HG03342 (cell line): Measurements from ENCODE around the gene PPIP5K1.

Experiments used
- ATAC-seq: cut with Tn5 transposase; IDR thresholded peaks from one replicate; pipeline ENCODE4 v1.9.1; 2021; ENCODE audit warnings: mild to moderate bottlenecking, moderate library complexity; ENCODE audit not compliant: unreplicated experiment

Gene PPIP5K1

GRCh38 chr15:43519196-43519595 is 70.8 kb downstream of the PPIP5K1 start:
- no peak for ATAC-seq

DNA sequence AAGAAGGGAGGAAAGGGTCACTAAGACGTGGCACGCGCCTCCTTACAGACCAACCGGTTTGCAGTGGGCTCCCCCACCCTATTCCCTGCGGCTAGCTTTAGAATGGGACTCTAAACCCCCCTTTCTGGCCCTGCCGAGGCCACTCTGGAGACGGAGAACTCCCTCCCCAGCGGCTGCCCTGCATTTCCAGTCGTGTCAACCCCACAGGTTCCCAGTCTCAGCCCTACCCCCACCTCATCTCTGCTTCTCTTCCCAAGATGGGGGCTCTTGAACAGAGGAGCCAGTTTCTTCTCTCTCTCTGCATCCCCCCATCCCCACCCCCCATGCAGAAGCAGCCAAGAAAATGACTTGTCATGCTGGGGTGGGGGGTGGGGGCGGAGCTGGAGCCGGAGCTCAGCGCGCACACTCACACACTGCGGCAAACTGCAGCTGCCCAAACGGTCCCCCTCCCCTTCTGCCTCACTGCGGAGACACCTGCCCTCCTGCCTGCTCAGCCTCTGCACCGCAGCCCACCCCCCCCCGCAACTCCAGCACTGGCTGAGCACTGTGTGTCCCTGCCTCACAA is 71.7 kb downstream of the PPIP5K1 start:
- ATAC-seq = no peak

DNA sequence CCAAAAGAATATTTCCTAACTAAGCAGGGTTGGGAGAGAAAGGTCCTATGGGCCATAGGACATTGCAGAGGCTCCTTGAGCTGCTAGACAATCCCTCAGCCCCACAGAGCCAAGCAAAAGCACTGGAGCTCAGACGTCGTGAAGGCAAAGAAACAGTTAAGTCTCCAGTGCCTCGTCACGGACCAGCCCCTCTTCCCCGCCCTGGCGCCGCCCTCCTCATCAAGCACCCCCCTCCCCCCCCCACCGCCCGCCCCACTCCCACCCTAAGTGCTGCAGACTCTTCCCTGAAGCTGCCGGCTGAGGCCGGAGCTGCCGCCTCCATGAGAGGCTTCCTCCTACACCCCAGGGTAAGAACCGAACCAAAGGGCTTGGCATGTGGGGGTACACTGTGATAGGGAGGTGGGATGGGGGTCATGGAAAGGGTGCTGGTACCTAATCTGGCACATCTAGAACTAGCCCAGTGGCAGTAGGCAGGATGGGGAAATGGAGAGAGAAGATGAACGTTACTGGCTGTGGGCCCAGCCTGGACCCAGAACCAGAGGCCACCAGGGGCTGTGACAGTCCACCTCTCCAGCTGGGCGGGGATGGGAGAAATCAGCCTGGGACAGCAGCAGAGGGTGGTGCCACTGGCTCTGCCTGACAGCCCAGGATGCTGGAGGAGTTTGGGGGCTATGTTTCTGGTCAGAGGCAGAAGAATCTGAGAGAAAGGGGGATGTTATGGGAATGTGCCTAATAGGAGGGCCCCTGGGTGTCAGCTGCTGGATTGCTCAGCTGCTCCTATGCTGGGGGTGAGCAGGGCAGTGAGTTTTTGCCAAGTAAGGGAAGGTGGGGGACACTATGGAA is 72.4 kb downstream of the PPIP5K1 start, which contains the start of gene MAP1A:
Gene MAP1A (plus strand): TSS at position 255 of the 843 bp plus-strand sequence. CDS start 3,866 bp downstream, outside the sequence.
- ATAC-seq = no peak

- ATAC-seq = no peak
These were observed 73.1 kb downstream of the PPIP5K1 start for GRCh38 chr15:43516801-43517353.

GRCh38 chr15:43516185-43516584 is 73.8 kb downstream of the PPIP5K1 start:
- ATAC-seq = no peak

GRCh38 chr15:43515741-43516140 is 74.3 kb downstream of the PPIP5K1 start:
- ATAC-seq = no peak

DNA sequence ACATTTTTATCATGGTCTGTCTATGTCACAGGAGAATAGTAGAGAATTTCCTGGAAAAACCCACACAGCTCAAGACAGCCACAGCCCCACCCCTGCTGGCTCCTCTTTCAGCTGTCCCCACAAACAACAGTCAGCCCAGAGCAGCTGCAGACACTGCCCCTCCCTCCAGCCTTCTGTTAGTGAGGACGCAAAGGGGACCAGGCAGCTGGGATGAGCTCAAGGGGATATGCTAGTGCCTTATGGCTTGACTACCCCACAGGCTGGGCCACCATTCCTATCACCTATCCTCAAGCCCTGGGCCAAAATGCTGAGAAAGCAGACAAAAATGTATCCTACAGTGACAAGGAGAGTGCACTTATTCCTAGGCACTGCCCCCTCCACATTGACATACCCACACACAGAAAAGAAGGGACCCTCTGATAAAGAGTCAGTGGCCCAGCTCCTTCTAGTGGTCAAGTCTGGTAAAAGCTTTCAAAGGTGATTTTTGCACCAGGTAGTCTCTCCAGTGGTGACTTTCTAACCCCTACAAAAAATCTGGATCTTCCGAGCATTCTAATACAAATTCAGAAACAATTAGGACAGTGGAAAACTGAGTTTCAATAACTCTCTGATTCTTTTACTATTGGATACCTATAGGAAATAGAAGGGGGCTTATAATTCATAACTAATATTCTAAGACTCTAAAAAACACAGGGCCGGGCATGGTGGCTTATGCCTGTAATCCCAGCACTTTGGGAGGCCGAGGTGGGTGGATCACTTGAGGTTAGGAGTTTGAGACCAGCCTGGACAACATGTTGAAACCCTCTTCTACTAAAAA is 75.6 kb downstream of the PPIP5K1 start:
- ATAC-seq = no peak

DNA sequence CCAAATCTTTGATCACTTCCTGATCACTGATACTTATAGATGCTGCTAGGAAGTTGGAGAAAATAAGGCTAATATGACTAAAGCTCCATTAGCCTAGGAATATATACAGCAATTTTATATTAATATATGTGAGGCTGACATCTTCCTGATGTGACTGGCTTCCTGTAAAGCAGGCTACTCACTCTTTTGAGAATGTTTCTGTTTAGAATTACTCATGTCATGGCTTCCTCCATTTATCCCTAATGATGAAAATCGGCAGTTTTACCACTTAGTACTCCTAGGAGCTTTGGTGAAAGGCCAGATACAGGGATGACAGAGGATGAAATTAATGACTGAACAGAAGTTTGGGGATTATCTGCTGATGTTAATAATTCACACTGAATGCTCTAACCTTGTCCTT is 76.5 kb downstream of the PPIP5K1 start:
- no peak for ATAC-seq

GRCh38 chr15:43511012-43511885 is 78.8 kb downstream of the PPIP5K1 start:
- no peak for ATAC-seq

DNA sequence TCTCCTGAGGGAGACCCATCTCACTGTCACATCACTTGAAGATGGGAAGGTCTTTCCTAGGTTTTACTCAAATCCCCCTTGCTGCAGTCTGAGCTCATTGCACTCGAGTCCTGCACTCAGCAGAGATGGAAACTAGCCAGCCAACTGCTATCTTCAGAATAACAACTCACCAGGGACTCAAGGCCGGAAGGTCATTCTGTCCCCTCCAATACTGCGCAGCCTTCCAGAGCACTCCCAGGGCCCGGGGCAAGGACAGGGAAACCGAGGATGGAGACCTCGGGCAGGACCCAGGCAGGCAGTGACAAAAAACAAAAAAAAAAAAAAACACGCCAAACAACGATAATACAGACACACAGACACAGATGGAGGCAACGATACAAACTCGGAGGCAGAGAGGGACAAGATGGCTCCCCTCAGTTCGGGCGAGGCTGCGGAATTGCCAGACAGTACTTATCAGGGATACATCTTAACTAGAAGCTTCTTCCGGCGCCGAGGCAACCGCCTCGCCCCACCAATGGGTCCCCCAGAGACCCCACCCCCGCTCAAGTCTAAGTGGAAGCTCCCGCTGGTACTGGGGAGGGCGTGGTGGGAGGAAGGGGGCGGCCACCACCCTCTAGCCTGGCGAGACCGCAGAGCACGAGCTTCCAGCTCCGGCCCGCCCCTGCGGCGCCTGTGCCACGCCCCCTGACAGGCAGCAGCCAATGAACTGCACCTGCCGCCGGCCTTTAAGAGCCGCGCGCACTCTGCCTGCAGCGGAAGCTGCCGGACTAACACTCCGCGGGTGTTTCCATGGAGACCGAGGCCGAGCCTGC is 79.6 kb downstream of the PPIP5K1 start:
- ATAC-seq = peak; percentile 95

DNA sequence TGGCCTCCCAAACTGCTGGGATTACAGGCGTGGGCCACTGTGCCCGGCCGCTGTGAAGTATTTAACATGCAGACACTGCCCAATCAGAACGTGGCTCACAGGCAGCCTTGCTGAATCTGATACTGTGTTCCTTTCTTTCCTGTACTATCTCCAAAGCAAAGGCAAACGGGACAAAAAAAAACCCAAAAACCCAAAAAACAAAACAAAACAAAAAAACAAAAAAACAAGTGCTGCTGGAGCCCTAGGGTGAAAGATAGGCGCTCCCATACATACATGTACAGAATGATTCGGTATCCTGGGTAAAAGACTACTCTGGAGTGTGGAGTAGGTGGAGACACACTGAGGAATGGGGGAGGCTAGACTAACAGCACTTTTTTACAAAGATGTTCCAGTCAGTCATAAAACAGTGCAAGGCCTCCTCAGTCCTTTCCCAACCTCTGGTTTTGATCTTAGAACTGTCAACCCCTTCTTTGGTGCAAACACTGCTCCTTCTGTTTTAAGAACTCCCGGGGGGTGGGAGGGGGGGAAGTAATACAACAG is 80.3 kb downstream of the PPIP5K1 start:
- ATAC-seq = no peak

- ATAC-seq = no peak
These were observed 80.9 kb downstream of the PPIP5K1 start for GRCh38 chr15:43508991-43509659.

- ATAC-seq = no peak
These were observed 81.6 kb downstream of the PPIP5K1 start for GRCh38 chr15:43508421-43508820.

DNA sequence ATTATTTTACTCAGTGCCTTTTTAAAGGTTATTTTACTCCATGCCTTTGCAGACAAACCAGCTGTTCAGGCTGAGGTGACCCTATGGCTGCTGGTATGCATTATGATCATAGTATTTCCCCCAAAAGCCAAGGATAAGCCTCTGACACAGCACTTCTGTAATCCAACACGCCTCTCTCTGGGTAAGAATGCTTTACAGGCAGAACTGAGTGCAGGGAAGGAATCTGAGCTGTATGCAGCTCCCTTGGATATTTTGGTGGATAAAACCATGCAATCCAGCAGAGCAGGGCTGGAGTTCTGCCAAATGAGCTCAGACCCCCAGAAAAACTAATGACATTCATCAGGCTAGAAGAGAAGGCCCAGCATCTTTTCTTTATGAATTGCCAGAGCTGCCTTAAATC is 84.3 kb downstream of the PPIP5K1 start:
- ATAC-seq = no peak

- ATAC-seq = no peak
These were observed 90.4 kb downstream of the PPIP5K1 start for GRCh38 chr15:43499635-43500034.

DNA sequence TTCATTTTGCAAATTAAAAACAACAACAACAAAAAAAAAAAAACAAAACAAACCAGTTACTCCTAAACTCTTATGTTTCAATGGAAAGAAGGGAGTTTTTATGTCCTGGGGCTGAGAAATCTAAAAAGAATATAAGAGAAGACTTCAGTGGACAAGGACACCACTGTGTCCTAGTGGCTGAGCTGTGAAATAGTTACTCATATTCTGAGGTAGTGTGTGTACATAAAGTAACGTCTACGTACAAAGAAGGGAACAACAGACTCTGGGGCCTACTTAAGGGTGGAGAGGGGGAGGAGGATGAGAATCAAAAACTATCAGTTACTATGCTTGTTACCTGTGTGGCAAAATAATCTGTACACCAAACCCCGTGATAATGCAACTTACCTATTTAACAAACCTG is 91.0 kb downstream of the PPIP5K1 start:
- no peak for ATAC-seq

DNA sequence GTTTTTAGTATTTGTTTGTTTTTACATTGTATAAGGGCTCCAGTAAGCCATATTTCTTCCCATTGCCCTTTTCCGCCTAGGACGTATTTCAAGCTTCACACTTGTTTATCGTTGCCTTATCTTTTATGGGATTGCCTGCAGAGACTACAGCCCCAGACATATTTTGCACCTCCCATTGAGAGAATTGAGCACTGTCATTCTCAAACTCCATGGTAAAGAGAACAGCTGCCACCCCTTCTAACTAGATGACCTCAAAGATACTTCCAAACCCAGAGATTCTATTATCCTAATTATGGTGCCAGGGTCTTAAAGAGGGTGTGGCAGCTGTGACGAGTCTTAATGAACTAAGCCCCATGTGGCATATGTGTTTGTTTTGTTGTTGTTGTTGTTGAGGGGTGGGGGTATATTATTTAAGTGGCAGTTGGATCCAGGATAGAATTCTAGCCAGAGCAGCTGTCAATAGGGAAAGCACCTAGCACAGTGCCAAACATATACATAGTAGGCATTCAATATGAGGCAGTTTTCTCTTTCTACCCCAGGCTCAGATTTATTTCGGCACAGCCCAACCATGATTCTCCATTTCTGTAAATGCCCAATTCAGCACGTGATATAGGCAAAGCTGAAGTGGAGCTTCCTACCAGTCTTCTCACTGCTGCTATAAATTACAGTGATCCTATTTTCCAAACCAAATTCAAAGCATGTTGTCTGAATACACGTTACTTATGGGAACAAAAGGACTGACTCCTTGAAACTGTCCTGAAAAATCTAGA is 96.1 kb downstream of the PPIP5K1 start:
- no peak for ATAC-seq
